HG03442 (cell line): ENCODE results near the gene TMEM130.
"Not testable (repeated sequence)": the region's sequence is repeated elsewhere in the genome, so short reads cannot be mapped to it uniquely, and the experiment has no call there.

Experiments
- ATAC-seq: cut with Tn5 transposase; IDR thresholded peaks from one replicate; pipeline ENCODE4 v1.9.1; 2021; ENCODE audit warnings: mild to moderate bottlenecking, moderate library complexity; ENCODE audit not compliant: unreplicated experiment

TMEM130 gene

DNA sequence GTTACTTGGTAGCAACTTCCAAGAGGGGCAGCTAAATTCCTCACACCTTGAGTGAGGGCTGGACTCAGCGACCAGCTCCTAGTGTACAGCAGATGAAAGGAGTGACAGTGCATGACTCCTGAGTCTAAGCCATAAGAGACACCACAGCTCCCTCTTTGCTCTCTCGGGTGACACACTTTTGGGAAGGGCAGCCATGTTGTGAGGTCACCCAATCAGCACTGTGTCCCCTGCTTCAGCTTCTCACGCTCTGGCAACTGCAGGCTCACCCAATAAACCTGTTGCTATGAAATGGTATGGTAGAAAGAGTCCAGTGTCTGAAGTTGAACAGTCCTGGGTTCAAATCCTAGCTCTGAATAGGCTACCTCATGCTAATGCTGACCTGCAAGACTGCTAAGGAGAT lies 20.9 kb downstream of the TMEM130 start:
- ATAC-seq: no peak

DNA sequence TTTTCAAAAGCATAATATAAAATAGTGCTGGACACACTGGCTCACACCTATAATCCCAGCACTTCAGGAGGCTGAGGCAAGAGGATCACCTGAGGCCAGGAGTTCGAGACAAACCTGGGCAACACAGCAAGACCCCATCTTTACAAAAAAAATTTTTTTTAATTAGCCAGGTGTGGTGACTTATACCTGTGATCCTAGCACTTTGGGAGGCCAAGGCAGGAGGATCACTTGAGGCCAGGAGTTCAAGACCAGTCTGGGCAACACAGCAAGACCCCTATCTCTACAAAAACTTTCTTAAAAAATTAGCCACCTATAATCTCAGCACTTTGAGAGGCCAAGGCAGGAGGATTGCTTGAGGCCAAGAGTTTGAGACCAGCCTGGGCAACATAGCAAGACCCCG lies 27.3 kb downstream of the TMEM130 start:
- not testable (repeated sequence) for ATAC-seq

DNA sequence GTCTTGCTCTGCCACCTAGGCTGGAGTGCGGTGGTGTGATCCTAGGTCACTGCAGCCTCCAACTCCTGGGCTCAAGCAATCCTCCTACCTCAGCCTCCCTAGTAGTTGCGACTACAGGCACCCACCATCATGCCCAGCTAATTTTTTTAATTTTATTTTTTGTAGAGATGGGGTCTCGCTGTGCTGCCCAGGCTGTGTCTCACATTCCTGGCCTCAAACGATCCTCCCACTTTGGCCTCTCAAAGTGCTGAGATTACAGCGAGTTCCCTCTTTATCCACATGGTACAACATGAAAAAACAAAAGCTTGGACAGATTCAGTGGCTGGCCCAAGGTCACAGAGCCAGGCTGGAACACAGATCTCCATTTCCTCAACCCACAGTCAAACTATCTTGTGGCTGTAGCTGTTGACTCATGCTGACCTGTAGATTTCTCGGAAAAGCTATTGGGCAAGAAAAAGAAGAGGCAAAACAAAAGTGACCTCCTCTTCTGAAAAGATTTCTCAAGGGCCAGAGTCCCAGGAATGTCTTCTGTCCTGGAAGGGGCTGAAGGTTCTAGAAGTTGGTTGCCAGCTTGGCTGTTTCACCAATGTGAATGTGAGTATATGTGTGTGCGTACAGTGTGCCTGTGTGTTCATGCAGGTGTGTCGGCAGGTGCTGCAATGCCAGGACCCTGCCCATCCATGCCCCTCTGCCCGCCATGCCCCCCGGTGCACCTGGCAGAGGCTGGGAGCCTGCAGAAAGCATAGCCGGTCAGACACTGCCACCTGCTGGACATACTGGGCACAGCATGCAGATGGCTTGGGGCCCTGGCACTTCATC lies 28.4 kb downstream of the TMEM130 start:
- ATAC-seq: no peak

DNA sequence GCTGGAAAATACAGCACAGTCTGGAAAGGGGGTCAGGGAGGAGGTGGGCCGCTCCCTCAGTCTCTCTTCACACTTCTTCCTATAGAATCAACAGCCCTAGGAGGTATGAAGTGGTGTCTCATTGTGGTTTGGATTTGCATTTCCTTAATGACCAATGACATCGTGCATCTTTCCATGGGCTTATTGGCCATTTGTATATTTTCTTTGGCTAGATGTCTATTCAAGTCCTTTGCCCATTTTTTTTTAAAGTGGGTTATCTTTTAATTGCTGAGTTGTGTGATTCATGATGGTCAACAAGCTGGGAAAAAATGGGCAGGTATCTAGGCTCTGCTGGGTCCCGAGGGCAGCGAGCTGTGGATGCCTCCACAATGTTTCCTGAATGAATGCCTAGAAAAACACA lies 29.1 kb downstream of the TMEM130 start:
- no peak for ATAC-seq

DNA sequence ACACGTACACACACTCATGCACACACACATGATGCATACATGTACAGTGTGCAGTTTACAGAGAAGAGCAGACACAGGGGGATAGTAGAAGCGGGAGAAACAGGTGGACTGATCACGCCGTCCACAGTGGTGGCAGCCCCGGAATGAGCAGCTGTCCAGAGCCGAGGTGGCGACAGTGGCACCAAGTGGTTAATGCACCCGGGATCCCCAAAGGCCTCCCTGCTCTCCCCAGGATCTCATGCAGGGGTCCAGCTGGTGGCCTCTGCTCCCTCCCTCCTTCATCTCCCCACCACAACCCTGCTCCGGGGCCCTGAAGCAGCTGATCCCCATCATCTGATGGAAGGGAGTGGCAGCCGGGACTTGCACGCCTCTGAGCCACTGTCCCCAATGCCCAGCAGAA lies 29.7 kb downstream of the TMEM130 start:
- ATAC-seq: no peak

DNA sequence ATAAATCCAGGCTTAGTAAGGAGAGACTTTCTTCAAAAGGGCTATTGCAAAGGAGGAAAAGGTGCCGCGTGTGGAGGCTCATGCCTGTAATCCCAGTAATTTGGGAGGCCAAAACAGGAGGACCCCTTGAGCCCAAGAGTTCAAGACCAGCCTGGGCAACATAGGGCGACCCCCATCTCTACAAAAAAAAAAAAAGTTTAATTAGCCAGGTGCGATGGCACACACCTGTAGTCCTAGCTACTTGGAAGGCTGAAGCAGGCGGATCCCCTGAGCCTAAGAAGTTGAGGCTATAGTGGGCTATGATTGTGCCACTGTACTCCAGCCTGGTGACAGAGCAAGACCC lies 32.2 kb downstream of the TMEM130 start:
- ATAC-seq: no peak

DNA sequence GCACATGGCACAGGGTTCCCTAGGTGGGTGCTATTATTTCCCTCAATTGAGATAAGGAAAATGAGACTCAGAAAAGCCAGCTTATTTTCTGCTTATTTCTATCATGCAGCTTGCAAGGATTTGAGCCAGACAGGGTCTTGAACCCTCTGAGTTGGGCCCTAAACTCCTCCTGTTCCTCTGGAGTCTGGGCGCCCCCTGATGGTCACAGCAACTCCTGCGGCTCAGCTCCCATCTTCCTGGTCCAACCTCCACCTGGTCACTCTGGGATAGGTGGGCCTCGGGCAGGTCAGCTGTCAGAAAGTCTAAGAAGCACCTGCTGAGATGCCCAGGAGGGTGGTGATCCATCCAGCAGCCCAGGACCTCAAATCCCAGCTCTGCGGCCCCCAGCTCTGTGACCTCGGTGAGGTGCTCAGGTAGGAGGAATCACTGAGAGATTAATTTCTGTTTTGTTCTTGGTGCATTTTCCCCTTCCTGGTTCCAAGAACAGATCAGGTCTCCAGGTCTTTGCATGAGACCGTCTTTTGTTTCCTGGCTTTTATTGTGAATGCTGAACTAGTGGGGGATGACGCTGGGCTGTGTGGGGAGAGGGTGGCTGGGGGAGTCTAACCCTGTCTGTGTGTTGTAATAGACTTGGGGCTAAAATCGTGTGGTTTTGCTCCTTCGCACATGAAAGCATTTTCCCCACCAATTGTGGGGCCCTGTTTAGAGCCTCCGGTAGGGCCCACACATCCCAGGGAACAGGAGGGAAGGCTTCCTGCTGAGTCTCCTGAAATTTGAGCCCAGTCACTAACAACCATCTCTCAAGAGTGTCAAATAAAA lies 32.8 kb downstream of the TMEM130 start:
- no peak for ATAC-seq

DNA sequence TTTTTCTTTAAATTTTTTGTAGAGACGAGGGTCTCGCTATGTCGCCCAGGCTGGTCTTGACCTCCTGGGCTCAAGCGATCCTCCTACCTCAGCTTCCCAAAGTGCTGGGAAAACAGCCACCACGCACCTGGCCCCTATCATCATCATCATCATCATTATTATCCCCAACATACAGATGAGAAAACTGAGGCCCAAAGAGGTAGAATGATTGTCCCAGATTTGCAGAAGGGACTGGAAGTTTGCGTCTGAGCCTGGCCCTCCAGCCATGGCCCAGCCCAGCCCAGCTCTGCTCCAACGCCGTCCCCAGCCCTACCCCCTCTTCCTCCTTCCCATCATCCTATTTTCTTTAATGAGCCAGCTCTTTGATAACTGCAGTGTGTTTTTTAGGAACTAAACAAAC lies 34.9 kb downstream of the TMEM130 start:
- no peak for ATAC-seq

DNA sequence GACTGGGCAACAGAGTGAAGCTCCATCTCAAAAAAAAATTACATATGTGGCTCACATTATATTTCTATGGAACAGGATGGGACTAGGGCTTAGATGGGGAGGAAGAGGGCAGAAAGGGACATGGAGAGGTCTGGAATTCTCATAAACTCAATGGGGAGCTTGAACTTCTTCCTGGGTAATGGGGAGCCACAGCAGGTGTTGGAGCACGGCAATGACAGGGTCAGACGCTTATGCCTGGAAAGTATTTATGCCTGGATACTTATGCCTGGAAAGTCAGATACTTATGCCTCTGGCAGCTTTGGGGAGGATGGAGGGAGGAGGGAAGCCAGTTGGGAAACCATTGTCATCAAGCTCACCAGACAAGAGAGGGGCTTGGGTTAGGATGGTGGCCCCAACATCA lies 36.8 kb downstream of the TMEM130 start:
- no peak for ATAC-seq

DNA sequence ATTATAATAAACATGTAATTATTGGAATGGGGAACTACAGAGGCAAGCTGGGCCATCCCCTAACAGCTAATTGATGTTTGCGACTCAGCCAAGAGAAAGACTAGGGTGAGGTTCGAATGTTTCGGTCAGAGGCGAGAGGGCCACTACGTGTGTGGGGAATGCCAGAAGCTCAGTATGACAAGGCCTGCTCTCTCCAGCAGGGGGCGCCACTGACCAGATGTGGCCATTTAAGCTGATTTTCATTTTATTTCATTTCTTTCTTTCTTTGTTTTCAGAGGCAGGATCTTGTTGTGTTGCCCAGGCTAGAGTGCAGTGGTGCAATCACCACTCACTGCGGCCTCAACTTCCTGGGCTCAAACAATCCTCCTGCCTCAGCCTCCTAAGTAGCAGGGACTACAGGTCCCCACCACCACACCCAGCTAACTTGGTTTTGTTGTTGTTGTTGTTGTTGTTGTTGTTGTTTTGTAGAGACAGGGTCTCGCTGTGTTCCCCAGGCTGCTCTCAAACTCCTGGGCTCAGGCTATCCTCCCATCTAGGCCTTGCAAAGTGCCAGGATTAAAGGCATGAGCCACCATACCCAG lies 38.1 kb downstream of the TMEM130 start:
- no peak for ATAC-seq

DNA sequence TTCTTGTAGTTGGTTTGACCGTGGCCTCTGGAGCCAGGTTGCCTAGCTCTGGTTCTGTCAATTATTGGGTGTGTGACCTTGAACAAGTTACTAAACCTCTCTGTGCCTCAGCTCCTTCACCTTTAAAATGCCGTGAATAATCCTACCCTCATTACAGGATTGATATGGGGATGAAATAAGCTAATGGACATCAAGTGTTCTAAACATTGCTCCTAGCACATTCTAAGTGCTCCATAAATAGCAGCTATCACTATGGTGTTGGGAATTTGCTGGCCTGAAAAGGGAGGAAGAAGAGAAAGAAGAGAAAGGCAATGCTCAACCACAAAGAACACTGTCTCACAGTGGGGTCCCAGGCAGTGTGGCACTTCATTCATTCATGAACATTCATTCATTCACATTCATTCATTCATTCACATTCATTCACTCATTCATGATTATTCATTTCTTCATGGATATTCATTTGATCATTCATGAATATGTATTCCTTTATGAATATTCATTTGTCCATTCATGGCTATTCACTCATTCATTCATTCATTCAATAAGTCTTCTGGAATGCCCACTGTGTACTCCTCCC lies 38.8 kb downstream of the TMEM130 start:
- ATAC-seq: no peak

DNA sequence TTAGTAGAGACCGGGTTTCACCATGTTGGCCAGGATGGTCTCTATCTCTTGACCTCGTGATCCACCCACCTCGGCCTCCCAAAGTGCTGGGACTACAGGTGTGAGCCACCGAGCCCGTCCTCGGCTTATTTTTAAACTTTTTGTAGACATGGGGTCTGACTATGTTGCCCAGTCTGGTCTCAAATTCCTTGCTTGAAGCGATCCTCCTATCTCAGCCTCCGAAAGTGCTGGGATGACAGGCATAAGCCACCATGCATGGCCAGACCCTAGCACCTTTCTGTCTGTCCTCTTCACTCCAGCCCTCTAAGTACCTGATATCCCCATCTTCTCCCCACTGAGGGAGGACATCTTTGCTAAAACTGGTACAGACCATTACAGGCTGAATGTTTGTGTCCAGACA lies 41.4 kb downstream of the TMEM130 start:
- no peak for ATAC-seq

DNA sequence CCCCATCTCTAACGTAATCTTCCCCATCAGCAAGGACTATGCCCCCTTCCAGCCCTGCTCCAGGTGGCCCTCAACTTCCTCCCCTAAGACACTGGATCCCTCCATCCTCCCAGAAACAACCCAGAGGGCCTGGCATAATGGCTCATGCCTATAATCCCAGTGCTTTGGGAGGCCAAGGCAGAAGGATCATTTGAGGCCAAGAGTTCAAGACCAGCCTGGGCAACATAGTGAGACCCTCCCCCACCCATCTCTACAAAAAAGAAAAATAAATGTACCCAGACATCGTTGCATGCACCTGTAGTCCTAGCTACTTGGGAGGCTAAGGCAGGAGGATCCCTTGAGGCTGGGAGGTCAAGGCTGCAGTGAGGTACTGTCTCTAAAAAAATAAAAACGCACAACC lies 42.6 kb downstream of the TMEM130 start:
- ATAC-seq: no peak

DNA sequence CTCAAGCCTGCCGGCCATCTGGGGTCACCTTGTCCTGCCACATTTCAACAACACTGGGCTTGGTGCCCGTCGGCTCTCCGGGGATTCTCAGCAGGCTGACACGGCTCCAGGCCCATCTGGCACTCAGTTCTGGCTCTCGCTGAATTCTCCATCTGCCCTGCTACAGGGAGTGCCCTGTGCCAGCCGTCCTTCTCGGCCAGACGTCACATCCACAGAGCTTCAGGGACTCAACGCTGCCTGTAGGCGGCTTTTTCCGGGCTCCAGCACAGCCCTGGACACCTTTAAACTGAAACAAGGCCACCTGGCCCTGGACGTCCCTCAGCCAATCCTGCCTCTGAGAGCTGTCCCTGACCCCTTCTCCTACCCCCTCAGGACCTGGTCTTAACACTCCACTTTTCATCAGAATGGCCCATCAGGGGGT lies 43.0 kb downstream of the TMEM130 start:
- no peak for ATAC-seq

DNA sequence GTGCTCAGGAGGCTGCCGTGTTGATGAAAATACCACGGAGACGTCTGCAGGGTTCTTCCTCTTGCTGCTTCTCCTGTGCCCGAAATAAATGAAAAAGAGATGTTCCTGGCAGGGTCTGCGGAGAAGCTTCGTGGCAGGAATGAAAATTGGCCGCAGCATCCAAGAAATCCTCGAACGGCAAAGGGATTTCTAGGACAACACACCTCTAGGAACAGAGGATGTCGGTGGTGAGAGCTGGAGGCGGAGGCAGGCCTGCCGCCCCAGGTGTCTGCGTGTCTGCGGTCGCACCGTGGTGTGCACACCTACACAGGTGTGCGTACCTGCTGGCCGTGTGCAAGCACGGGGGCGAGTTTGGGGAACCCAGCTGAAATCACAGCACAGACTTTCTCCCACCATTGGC lies 43.4 kb downstream of the TMEM130 start:
- no peak for ATAC-seq

DNA sequence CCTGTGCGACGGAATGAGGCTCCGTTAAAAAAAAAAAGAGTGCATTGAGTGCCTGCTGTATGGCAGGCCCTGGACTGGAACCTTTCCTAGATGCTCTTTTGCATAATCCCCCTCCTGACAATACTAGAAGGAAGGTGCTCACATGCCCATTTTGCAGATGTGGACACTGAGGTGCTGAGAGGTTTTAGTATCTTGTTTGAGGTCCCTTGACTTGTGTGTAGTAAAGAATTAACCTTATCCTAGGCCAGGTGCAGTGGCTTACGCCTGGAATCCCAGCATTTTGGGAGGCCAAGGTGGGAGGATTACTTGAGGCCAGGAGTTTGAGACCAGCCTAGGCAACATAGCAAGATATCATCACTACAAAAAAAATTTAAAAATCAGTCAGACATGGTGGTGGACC lies 46.6 kb downstream of the TMEM130 start:
- no peak for ATAC-seq

DNA sequence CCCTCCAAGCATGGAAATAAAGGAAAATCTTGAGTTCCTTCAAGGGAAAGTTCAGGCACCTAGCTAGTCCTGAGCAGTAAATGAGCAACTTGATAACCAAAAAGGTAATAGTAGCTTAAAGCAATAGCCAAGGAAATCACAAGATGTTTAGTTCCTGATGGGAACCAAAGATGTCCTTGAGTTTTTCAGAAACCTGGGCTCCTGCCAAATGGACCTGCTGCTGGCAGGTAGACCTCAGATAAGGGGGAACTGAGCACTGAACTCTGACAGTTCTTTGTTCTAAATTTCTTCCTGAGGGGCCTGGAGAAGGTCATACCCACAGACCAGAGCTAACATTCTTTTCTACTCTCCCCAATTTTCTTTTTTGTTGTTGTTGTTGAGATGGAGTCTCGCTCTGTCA lies 48.5 kb downstream of the TMEM130 start:
- ATAC-seq: no peak

DNA sequence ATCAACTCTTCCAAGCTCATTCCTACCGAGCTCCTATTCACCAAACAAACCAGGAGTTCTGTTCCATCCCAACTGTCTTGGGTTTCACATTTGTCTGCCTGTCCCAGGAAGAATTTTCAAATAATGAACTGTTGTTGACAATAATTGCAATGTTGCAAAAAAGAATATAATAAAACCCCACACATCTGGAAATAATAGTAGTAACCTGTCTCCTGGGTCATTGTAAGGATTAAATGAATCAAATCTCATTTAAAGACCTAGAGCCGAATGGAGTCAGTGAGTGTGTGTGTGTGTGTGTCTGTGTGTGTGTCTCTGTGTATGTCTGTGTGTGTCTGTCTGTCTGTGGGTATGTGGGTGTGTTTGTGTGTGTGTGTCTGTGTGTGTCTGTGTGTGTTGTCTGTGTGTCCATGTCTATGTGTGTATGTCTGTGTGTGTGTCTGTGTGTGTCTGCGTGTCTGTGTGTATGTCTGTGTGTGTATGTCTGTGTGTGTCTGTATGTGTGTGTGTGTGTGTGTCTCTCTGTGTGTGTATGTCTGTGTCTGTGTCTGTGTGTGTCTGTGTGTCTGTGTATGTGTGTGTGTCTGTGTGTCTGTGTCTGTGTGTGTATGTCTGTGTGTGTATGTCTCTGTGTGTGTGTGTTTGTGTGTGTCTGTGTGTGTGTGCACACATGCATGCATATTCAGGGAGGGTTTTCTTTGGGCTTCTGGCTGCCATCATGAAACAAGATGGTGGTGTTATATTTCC lies 52.7 kb downstream of the TMEM130 start:
- ATAC-seq: no peak

DNA sequence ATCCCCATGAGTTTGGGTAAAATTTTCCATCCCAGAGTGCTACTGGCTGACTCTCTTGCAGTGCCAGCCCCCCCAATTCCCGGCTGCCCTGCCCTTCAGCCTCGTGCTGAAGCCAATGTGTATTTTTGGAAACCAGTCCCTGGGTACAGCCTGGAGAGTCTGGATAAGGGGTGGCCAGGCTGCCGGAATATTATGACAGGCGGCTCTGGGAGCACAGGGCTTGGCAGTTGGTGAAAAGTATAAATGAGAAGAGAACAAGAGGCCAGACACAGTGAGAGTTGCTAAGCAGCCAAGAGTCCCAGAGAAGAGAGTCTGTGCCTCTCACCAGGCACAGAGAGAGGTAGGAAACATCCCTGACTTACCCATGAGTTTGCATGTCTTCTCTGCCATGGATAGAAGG lies 53.6 kb downstream of the TMEM130 start:
- ATAC-seq: no peak

DNA sequence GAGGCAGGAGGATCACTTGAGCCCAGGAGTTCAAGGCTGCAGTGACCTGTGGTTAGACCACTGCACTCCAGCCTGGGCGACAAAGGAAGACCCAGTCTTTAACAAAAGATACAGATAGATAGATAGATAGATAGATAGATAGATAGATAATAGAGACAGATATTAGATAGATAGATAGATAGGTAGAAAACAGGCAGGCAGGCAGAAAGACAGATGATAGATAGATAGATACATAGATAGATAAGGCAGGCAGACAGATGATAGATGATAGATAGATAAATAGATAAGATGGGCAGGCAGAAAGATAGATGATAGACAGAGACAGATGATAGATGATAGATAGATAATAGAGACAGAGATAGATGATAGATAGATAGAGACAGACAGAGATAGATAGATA lies 54.5 kb downstream of the TMEM130 start:
- no peak for ATAC-seq

DNA sequence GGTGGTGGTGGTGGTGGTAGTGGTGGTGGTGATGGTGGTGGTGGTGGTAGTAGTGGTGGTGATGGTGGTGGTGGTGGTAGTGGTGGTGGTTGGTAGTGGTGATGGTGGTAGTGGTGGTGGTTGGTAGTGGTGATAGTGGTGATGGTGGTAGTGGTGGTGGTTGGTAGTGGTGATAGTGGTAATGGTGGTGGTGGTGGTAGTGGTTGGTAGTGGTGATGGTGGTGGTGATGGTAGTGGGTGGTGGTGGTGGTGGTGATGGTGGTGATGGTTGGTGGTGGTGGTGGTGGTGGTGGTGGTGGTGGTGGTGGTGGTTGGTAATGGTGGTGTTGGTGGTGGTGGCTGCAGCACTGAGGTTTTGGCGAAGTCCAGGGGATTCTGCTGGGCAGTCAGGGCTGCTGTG lies 58.5 kb downstream of the TMEM130 start:
- ATAC-seq: no peak
